ENCODE results near the gene XIRP1.
"Not testable (repeated sequence)": the region's sequence is repeated elsewhere in the genome, so short reads cannot be mapped to it uniquely, and the experiment has no call there.

XIRP1 gene

DNA sequence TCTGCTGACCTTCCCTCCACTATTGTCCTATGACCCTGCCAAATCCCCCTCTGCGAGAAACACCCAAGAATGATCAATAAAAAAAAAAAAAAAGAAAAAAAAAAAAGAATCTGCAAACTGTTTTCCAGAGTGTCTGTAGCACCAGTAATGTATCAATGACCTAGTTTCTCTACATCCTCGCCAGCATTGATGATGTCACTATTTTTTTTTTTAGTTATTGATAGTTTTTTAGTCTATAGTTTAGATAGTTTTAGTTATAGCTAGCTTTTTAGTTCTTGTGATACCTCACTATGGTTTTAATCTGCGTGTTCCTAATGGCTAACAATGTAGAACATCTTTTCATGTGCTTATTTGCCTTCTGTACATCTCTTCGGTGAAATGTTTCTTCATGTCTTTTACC, 36.1 kb upstream of the XIRP1 start:
- no peak for DNase-seq (ENCODE audit: low spot score)
- in situ Hi-C loops (cut with MboI; ENCODE audit: low sequenced_read_pairs, unreplicated experiment), result no loop called here
- TF ChIP-seq CTCF (IDR thresholded peaks at IDR 0.05; ENCODE audit: borderline replicate concordance, control extremely low read depth, extremely low read depth, insufficient read depth, missing control alignments), result no peak

DNA sequence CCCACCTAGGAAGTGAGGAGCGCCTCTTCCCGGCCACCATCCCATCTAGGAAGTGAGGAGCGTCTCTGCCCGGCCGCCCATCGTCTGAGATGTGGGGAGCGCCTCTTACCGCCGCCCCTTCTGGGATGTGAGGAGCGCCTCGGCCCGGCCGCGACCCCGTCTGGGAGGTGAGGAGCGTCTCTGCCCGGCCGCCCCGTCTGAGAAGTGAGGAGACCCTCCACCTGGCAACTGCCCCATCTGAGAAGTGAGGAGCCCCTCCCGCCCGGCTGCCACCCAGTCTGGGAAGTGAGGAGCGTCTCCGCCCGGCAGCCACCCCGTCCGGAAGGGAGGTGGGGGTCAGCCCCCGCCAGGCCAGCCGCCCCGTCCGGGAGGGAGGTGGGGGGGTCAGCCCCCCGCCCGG, 35.2 kb upstream of the XIRP1 start:
- in situ Hi-C loops (cut with MboI; ENCODE audit: low sequenced_read_pairs, unreplicated experiment); DNase-seq (ENCODE audit: low spot score): not testable (repeated sequence)

DNA sequence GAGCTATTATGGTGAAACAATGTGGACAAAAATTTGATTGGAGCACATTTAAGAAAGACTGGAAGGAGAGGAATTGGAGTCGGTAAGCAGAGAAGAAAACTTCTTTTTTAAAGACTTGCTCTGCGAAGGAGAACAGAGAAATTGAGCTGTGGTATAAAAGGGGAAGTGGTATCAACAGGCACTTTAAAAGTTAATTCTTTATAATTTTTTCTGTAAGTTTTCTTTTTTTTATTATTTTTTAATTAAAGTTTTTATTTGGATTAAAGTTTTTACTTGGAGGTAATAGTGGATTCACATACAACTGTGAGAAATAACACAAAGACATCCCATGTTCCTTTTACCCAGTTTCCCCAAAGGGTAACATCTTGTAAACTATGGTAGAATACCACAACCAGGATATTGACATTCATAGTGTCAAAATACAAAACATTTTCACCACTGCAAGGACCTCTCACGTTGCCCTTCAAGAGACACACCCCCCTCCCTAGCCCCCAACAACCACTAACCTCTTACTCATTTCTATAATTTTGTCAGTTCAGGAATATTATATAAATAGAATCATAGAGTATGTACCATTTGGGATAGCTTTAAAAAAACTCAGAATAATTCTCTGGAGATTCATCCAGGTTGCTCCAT, 33.8 kb upstream of the XIRP1 start:
- no peak for DNase-seq (ENCODE audit: low spot score)
- in situ Hi-C loops (cut with MboI; ENCODE audit: low sequenced_read_pairs, unreplicated experiment), result no loop called here
- no peak for TF ChIP-seq CTCF (IDR thresholded peaks at IDR 0.05; ENCODE audit: borderline replicate concordance, control extremely low read depth, extremely low read depth, insufficient read depth, missing control alignments)

DNA sequence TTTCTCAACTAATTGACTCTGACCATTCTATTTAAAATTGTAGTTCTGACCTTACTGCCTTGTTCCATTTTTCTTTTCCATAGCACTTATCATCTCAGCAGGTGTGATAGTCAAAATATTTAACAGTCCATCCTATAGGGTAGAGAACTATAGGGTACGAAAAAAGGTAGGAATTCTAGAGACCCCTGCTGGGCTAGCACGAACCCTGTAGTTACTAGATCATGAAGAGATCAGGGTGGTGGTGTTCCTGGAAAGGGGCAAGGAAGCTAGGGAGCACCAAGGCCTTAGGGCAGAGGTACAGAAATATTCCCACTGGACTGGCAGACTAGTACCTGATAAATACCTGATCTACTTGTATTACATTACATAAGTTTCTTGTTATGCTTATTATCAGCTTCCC, 31.9 kb upstream of the XIRP1 start:
- DNase-seq (ENCODE audit: low spot score), result no peak
- in situ Hi-C loops (cut with MboI; ENCODE audit: low sequenced_read_pairs, unreplicated experiment), result no loop called here
- TF ChIP-seq CTCF (IDR thresholded peaks at IDR 0.05; ENCODE audit: borderline replicate concordance, control extremely low read depth, extremely low read depth, insufficient read depth, missing control alignments), result no peak

GRCh38 chr3:39222939-39223338, 30.5 kb upstream of the XIRP1 start:
- DNase-seq (ENCODE audit: low spot score), result no peak
- in situ Hi-C loops (cut with MboI; ENCODE audit: low sequenced_read_pairs, unreplicated experiment), result no loop called here
- TF ChIP-seq CTCF (IDR thresholded peaks at IDR 0.05; ENCODE audit: borderline replicate concordance, control extremely low read depth, extremely low read depth, insufficient read depth, missing control alignments), result no peak

DNA sequence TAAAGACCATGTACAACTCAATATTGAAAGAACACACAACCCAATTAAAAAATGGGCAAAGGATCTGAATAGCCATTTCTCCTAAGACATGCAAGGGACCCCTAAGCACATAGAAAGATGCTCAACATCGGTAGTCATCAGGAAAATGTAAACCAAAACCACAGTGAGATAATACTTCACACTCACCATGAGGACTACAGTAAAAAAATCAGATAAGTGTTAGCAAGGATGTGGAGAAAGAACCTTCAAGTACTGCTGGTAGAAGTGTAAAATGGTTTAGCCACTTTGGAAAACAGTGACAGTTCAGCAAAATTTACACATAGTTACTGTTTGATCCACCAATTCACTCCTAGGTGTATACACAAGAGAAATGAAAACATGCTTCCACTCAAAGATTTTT, 30.1 kb upstream of the XIRP1 start:
- DNase-seq (ENCODE audit: low spot score), result no peak
- no peak for TF ChIP-seq CTCF (IDR thresholded peaks at IDR 0.05; ENCODE audit: borderline replicate concordance, control extremely low read depth, extremely low read depth, insufficient read depth, missing control alignments)
- in situ Hi-C loops (cut with MboI; ENCODE audit: low sequenced_read_pairs, unreplicated experiment), result no loop called here

DNA sequence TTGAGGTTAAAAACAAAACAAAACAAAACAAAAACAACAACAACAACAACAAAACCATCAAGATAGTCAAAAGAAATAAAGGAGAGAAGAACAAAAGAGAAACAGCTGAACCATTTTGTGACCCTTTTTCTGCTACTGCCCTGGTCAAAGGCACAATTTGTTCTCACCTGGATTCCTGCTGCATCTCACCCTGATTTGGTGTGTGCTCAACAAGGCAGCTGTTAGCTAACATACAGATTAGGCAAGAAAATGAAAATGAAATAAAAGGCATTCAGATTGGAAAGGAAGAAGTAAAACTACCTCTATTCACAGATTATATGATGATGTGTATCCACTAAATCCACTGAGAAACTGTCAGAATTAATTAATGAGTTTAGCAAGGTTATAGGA, 28.7 kb upstream of the XIRP1 start:
- TF ChIP-seq CTCF (IDR thresholded peaks at IDR 0.05; ENCODE audit: borderline replicate concordance, control extremely low read depth, extremely low read depth, insufficient read depth, missing control alignments), result no peak
- in situ Hi-C loops (cut with MboI; ENCODE audit: low sequenced_read_pairs, unreplicated experiment), result no loop called here
- no peak for DNase-seq (ENCODE audit: low spot score)
